ENCODE measurements around the gene CCM2L.

- TF ChIP-seq POLR2A (IDR thresholded peaks at IDR 0.05) (no peak), CTCF (IDR thresholded peaks at IDR 0.05) (no peak), POLR2AphosphoS5 (IDR thresholded peaks at IDR 0.05; ENCODE audit: insufficient read depth in 1 of 2, low read depth in 1 of 2) (no peak)
These were observed 3.1 kb upstream of the CCM2L start for GRCh38 chr20:32006841-32007786.
